GM12892 (cell line): ENCODE measurements around the gene PSMB4.

ENCODE experiments used
- POLR2A ChIP-seq: IDR thresholded peaks from 2 replicates; pipeline ENCODE4 v1.6.1; 2011; ENCODE audit warnings: low read depth, low read length, control low read depth
- POLR2AphosphoS5 ChIP-seq: IDR thresholded peaks from 2 replicates; pipeline ENCODE4 v1.6.1; 2011; ENCODE audit warnings: low read depth, low read length, control low read depth

DNA sequence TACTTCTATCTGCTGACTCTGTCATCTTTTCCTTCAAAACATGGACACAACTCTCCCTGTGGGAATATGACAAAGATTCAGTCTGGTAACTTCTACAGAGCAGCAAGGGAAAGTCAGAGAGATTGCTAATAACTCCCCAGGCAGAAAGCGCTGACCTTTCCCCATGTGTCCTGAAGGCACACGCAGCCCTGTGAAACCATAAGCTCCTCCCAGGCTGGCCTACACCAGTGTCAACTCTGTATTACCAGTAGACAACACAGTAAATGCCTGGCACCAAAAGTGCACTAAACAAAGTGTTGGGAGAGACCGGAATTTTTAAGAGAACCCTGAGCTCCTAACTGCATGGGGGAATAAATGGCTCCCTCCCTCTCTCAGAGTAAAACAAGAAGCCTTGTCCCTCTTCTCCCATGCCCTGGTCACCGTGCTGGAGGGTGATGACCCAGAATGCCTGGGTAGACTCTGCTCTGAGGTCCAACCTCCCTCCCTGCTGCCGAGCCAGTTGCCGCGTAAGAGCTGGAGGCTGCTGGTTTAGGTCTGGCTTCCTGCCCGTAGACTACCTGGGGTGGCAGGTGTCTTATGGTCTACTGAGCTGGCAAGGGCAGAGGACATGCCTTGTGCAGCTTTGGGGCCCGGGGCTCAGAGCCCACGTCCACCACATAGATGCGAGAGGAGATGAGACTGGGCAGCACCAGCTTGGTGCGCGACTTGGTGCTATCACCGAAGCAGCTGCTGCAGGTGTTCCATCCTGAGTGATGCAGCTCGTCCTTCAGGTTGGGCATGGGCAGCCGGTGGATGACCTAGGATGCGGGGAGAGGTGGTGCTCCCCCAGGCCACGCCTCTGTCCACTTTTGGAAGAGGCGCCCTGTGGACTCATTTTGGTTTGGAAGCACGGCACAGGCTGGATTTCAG is 30.7 kb upstream of the PSMB4 start:
- TF ChIP-seq POLR2A (no peak), POLR2AphosphoS5 (no peak)
